Measurements from ENCODE around the gene SYT8.

SYT8 gene

GRCh38 chr11:1860108-1860507 lies 25.3 kb downstream of the SYT8 start:
- no peak for DNase-seq (ENCODE audit: low spot score)

GRCh38 chr11:1861435-1862411 lies 26.9 kb downstream of the SYT8 start:
- DNase-seq (ENCODE audit: low spot score), result no peak

GRCh38 chr11:1862588-1863351 lies 28.0 kb downstream of the SYT8 start:
- no peak for DNase-seq (ENCODE audit: low spot score)

GRCh38 chr11:1863352-1864216 lies 28.8 kb downstream of the SYT8 start:
- DNase-seq (ENCODE audit: low spot score), result peak; percentile 76

GRCh38 chr11:1864231-1864630 lies 29.4 kb downstream of the SYT8 start:
- DNase-seq (ENCODE audit: low spot score), result no peak

- DNase-seq (ENCODE audit: low spot score), result peak; percentile 34
Measured at GRCh38 chr11:1864831-1865665, 30.3 kb downstream of the SYT8 start.

- no peak for DNase-seq (ENCODE audit: low spot score)
Measured at GRCh38 chr11:1866226-1866625, 31.4 kb downstream of the SYT8 start.

GRCh38 chr11:1866776-1867175 lies 32.0 kb downstream of the SYT8 start:
- no peak for DNase-seq (ENCODE audit: low spot score)

GRCh38 chr11:1867381-1867780 lies 32.6 kb downstream of the SYT8 start:
- no peak for DNase-seq (ENCODE audit: low spot score)

- DNase-seq (ENCODE audit: low spot score), result no peak
Measured at GRCh38 chr11:1868056-1868635, 33.4 kb downstream of the SYT8 start.

GRCh38 chr11:1868636-1869291 lies 34.0 kb downstream of the SYT8 start:
- DNase-seq (ENCODE audit: low spot score), result no peak

- DNase-seq (ENCODE audit: low spot score), result no peak
Measured at GRCh38 chr11:1869427-1870325, 34.9 kb downstream of the SYT8 start.

GRCh38 chr11:1870326-1870696 lies 35.5 kb downstream of the SYT8 start:
- no peak for DNase-seq (ENCODE audit: low spot score)

- DNase-seq (ENCODE audit: low spot score), result peak; percentile 47
Measured at GRCh38 chr11:1870721-1871466, 36.1 kb downstream of the SYT8 start.

GRCh38 chr11:1871531-1871930 lies 36.7 kb downstream of the SYT8 start:
- no peak for DNase-seq (ENCODE audit: low spot score)

GRCh38 chr11:1872267-1872985 lies 37.6 kb downstream of the SYT8 start:
- DNase-seq (ENCODE audit: low spot score), result no peak

GRCh38 chr11:1873048-1873812 lies 38.4 kb downstream of the SYT8 start:
- DNase-seq (ENCODE audit: low spot score), result no peak
